IMR-90 (cell line): ENCODE results near the gene GNL1. TPM values are rescaled to one million over a fixed set of nuclear protein-coding genes. Genes with fewer than 3 reads are reported as not detected.

Source experiments
- ATAC-seq: fragments of 200-7000 bp; cut with Tn5 transposase; 2 replicates; pipeline ENCODE4 v1.9.1; 2020; ENCODE audit warnings: low read depth, mild to moderate bottlenecking, moderate library complexity
- BruUV-seq: library from RNA; stranded (reverse); fragments of 400-500 nt; replicated peaks from 2 replicates; lab custom pipeline; 2021; lab: Mats Ljungman, UMichigan
- CTCF ChIA-PET: fragments of 300-600 bp; formaldehyde crosslinking; extraction: SDS; loops from one replicate; lab custom pipeline; 2021; ENCODE audit warnings: antibody characterized with exemption; lab: Yijun Ruan, JAX
- POLR2A ChIA-PET: fragments of 300-600 bp; sonication (Branson Sonifier 250); formaldehyde crosslinking; loops from one replicate; lab custom pipeline; 2022; ENCODE audit warnings: antibody characterized with exemption; ENCODE audit not compliant: unreplicated experiment; lab: Charles Lee
- DNase-seq: peaks from one replicate; pipeline ENCODE4 v3.0.0; 2013
- H2AFZ ChIP-seq: replicated peaks from 2 replicates; pipeline ENCODE3; 2013; ENCODE audit warnings: low read length, mild to moderate bottlenecking; ENCODE audit not compliant: poor library complexity
- H2AK5ac ChIP-seq: 2 replicates; pipeline ENCODE4 v1.6.1; 2013; ENCODE audit warnings: low read depth, low read length, inconsistent platforms
- H2AK9ac ChIP-seq: replicated peaks from 2 replicates; pipeline ENCODE3; 2013; ENCODE audit warnings: mild to moderate bottlenecking, low read depth, low read length, moderate library complexity; ENCODE audit not compliant: poor library complexity
- H2BK120ac ChIP-seq: 2 replicates; pipeline ENCODE4 v1.6.1; 2013; ENCODE audit warnings: low read depth, low read length, inconsistent platforms
- H2BK15ac ChIP-seq: 3 replicates; pipeline ENCODE4 v1.6.1; 2013; ENCODE audit warnings: low read depth, low read length, inconsistent platforms
- H2BK20ac ChIP-seq: 2 replicates; pipeline ENCODE4 v1.6.1; 2013; ENCODE audit warnings: low read depth, mild to moderate bottlenecking, inconsistent platforms, low read length, moderate library complexity
- H2BK5ac ChIP-seq: 2 replicates; pipeline ENCODE4 v1.6.1; 2013; ENCODE audit warnings: mild to moderate bottlenecking, low read depth, low read length, inconsistent platforms; ENCODE audit not compliant: poor library complexity, severe bottlenecking
- H3K14ac ChIP-seq: replicated peaks from 2 replicates; pipeline ENCODE4 v1.6.1; 2013; ENCODE audit warnings: low read depth, low read length, inconsistent platforms
- H3K18ac ChIP-seq: 2 replicates; pipeline ENCODE4 v1.6.1; 2013; ENCODE audit warnings: low read depth, low read length, control low read depth
- H3K23ac ChIP-seq: 2 replicates; pipeline ENCODE4 v1.6.1; 2013; ENCODE audit warnings: low read depth, low read length, inconsistent platforms
- H3K27ac ChIP-seq: 2 replicates; pipeline ENCODE4 v1.5.1; 2013; ENCODE audit warnings: mild to moderate bottlenecking, control low read depth, low read length; ENCODE audit not compliant: insufficient read depth
- H3K27me3 ChIP-seq: 2 replicates; pipeline ENCODE4 v1.6.1; 2013; ENCODE audit warnings: low read length; ENCODE audit not compliant: control insufficient read depth, insufficient read depth
- H3K36me3 ChIP-seq: 2 replicates; pipeline ENCODE4 v1.6.1; 2013; ENCODE audit warnings: low read length, mixed read lengths; ENCODE audit not compliant: control insufficient read depth, insufficient read depth
- H3K4ac ChIP-seq: 2 replicates; pipeline ENCODE4 v1.6.1; 2013; ENCODE audit warnings: low read depth, low read length, inconsistent platforms
- H3K4me1 ChIP-seq: 2 replicates; pipeline ENCODE4 v1.6.1; 2013; ENCODE audit warnings: low read length, mixed read lengths; ENCODE audit not compliant: control insufficient read depth, insufficient read depth
- H3K4me2 ChIP-seq: 2 replicates; pipeline ENCODE4 v1.6.1; 2013; ENCODE audit warnings: low read depth, mild to moderate bottlenecking, control low read depth, low read length, moderate library complexity
- H3K4me3 ChIP-seq: 2 replicates; pipeline ENCODE4 v1.5.1; 2013; ENCODE audit warnings: low read depth, mild to moderate bottlenecking, control low read depth, low read length, moderate library complexity; ENCODE audit not compliant: insufficient read depth
- H3K56ac ChIP-seq: 2 replicates; pipeline ENCODE4 v1.6.1; 2013; ENCODE audit warnings: low read length, inconsistent platforms; ENCODE audit not compliant: insufficient read depth; ENCODE audit errors: extremely low read depth
- H3K79me1 ChIP-seq, 2 experiments: 2 replicates each; pipeline ENCODE4 v1.6.1; 2013; ENCODE audit warnings: low read length in 2 of 2, inconsistent platforms in 1 of 2, low read depth in 1 of 2
- H3K9ac ChIP-seq: 2 replicates; pipeline ENCODE4 v1.6.1; 2013; ENCODE audit warnings: low read depth, low read length, control low read depth
- H3K9me1 ChIP-seq: 2 replicates; pipeline ENCODE4 v1.6.1; 2013; ENCODE audit warnings: low read length, inconsistent platforms; ENCODE audit not compliant: insufficient read depth
- H3K9me3 ChIP-seq: 2 replicates; pipeline ENCODE4 v1.6.1; 2013; ENCODE audit warnings: low read length; ENCODE audit not compliant: control insufficient read depth, insufficient read depth
- H4K20me1 ChIP-seq: 2 replicates; pipeline ENCODE4 v1.6.1; 2013; ENCODE audit warnings: low read length, inconsistent platforms; ENCODE audit not compliant: insufficient read depth
- H4K5ac ChIP-seq: 2 replicates; pipeline ENCODE4 v1.6.1; 2013; ENCODE audit warnings: mild to moderate bottlenecking, low read depth, low read length, control low read depth
- H4K8ac ChIP-seq, 2 experiments: 2 replicates each; pipeline ENCODE4 v1.6.1; 2013; ENCODE audit warnings: low read depth in 2 of 2, low read length in 2 of 2, control low read depth in 1 of 2, inconsistent platforms in 1 of 2
- H4K91ac ChIP-seq: 2 replicates; pipeline ENCODE4 v1.6.1; 2013; ENCODE audit warnings: low read depth, low read length, inconsistent platforms; ENCODE audit not compliant: insufficient read depth
- BHLHE40 ChIP-seq: fragments of 150-350 bp; IDR thresholded peaks from 2 replicates; pipeline ENCODE4 v1.6.1; 2016; ENCODE audit warnings: mild to moderate bottlenecking, low read depth, low read length
- CEBPB ChIP-seq: IDR thresholded peaks from 2 replicates; pipeline ENCODE4 v1.6.1; 2012; ENCODE audit warnings: low read depth, low read length, improper control_type of control experiment
- CTCF ChIP-seq: conservative IDR thresholded peaks from 2 replicates; pipeline ENCODE4 v1.5.1; 2012; ENCODE audit warnings: mild to moderate bottlenecking, low read depth, low read length, improper control_type of control experiment
- ELK1 ChIP-seq: fragments of 150-350 bp; IDR thresholded peaks from 2 replicates; pipeline ENCODE4 v1.6.1; 2016; ENCODE audit warnings: low read depth, mild to moderate bottlenecking, low read length, moderate library complexity, borderline replicate concordance
- FOS ChIP-seq: fragments of 150-350 bp; IDR thresholded peaks from 2 replicates; pipeline ENCODE4 v1.6.1; 2016; ENCODE audit warnings: low read depth, low read length
- MAFK ChIP-seq: IDR thresholded peaks from 2 replicates; pipeline ENCODE4 v1.6.1; 2012; ENCODE audit warnings: low read depth, low read length, improper control_type of control experiment
- MAZ ChIP-seq: IDR thresholded peaks from 2 replicates; pipeline ENCODE4 v1.6.1; 2012; ENCODE audit warnings: low read depth, mild to moderate bottlenecking, low read length, improper control_type of control experiment, moderate library complexity, borderline replicate concordance
- MXI1 ChIP-seq: IDR thresholded peaks from 2 replicates; pipeline ENCODE4 v1.6.1; 2012; ENCODE audit warnings: low read depth, mild to moderate bottlenecking, low read length, moderate library complexity, borderline replicate concordance
- RAD21 ChIP-seq: IDR thresholded peaks from 2 replicates; pipeline ENCODE4 v1.6.1; 2012; ENCODE audit warnings: low read length, improper control_type of control experiment
- RFX5 ChIP-seq: IDR thresholded peaks from 2 replicates; pipeline ENCODE4 v1.8.0; 2012; ENCODE audit warnings: low read depth, mild to moderate bottlenecking, low read length, moderate library complexity
- SMC3 ChIP-seq: fragments of 150-350 bp; IDR thresholded peaks from 2 replicates; pipeline ENCODE4 v1.6.1; 2016; ENCODE audit warnings: low read depth, mild to moderate bottlenecking, antibody characterized with exemption, low read length, moderate library complexity
- USF2 ChIP-seq: fragments of 150-350 bp; IDR thresholded peaks from 2 replicates; pipeline ENCODE4 v1.6.1; 2017; ENCODE audit warnings: mild to moderate bottlenecking, antibody characterized with exemption, low read length, low read depth
- WGBS, 2 experiments: methylation state at CpG; one replicate each; pipeline versions ENCODE4 v1.1.5 to v1.1.7; 2013; ENCODE audit warnings: missing lambda C conversion rate in 2 of 2; ENCODE audit not compliant: insufficient read length in 1 of 2; ENCODE audit errors: extremely low coverage in 2 of 2; 5-methylcytosine and 5-hydroxymethylcytosine counted together
- dilution Hi-C: fragments of 300-500 bp; cut with HindIII; formaldehyde crosslinking; loops from one replicate; pipeline ENCODE4 v1.14.3; 2018; ENCODE audit warnings: low sequenced_read_pairs; ENCODE audit not compliant: unreplicated experiment
- in situ Hi-C: fragments of 300-500 bp; cut with MboI; formaldehyde crosslinking; loops from 3 replicates; pipeline ENCODE4 v1.14.3; 2019; ENCODE audit warnings: low sequenced_read_pairs, inconsistent platforms, mixed read lengths
- intact Hi-C: fragments of 100-400 bp; cut with micrococcal nuclease; formaldehyde crosslinking; loops from 2 replicates; pipeline ENCODE4 v1.10.0; 2022
- polyA plus RNA-seq, 3 experiments: library from polyadenylated mRNA; depleted of rRNA; stranded (reverse); fragments of >200 nt; gene quantifications; 2 replicates each; pipeline ENCODE4 v1.2.3, GENCODE V29; 2012; ENCODE audit warnings: low replicate concordance in 1 of 3
- total RNA-seq: library from RNA; depleted of rRNA; stranded (reverse); fragments of >200 nt; gene quantifications from 2 replicates; pipeline ENCODE4 v1.2.3, GENCODE V29; 2012

Gene GNL1
- total and polyA plus RNA-seq, 2 of the 4 experiments (the other 2 are of a cell fraction): 40.5 to 44.0 TPM

GRCh38 chr6:30562470-30563425, 6.5 kb upstream of the GNL1 start (continued):
- no peak for TF ChIP-seq CEBPB
- TF ChIP-seq FOS: no peak

DNA sequence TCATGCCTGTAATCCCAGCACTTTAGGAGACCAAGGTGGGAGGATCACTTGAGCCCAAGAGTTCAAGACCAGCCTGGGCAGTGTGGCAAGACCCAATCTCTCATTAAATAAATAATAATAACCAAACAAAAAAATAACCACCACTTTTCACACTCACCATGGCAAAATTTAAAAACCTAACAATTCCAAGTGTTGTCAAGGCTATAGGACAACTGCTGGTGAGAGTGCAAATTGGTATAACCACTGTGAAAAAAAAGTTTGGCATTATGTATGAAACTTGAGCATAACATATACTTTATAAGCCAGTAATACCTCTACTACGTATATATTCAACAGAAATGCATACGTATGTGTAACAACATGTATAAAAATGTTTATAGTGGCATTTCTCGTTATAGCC, 4.6 kb upstream of the GNL1 start:
- no peak overlapping the region for H3K23ac ChIP-seq
- H3K4me1 ChIP-seq: peaks cover 2% of the 10 kb centered on the region
- no peak overlapping the region for H3K14ac ChIP-seq
- WGBS, 2 experiments: no CpG with 5 or more reads among the region's 3 CpGs
- intact Hi-C loops: no loop called here
- no peak overlapping the region for H3K9ac ChIP-seq
- POLR2A ChIA-PET: no interaction called here
- no peak overlapping the region for H2AK5ac ChIP-seq
- H3K27me3 ChIP-seq: no peaks in the 10 kb centered on the region
- no peak for DNase-seq
- no peak overlapping the region for H3K4ac ChIP-seq
- H3K9me1 ChIP-seq: peaks cover 2% of the 10 kb centered on the region; the same call in 1 of the 2 replicates
- H4K8ac ChIP-seq: no peak overlapping the region
- peaks cover 16% of the 10 kb centered on the region for H3K36me3 ChIP-seq
- no peak overlapping the region for H4K91ac ChIP-seq
- peaks cover 4 to 61% of the 10 kb centered on the region in 2 experiments for H3K79me1 ChIP-seq
- H3K18ac ChIP-seq: no peak overlapping the region
- ATAC-seq: no peak
- H2BK120ac ChIP-seq: no peak overlapping the region
- H2BK15ac ChIP-seq: no peak overlapping the region
- BruUV-seq: no TSS peak
- dilution Hi-C loops: no loop called here
- peaks cover 8% of the 10 kb centered on the region; the same call in 1 of the 2 replicates for H4K20me1 ChIP-seq
- no peak overlapping the region for H2BK5ac ChIP-seq
- H2BK20ac ChIP-seq: no peak overlapping the region
- in situ Hi-C loops: no loop called here
- no peak overlapping the region for H3K56ac ChIP-seq
- H3K4me3 ChIP-seq: no peak overlapping the region
- H3K27ac ChIP-seq: no peak overlapping the region
- no peak overlapping the region for H4K5ac ChIP-seq
- no peaks in the 10 kb centered on the region for H3K9me3 ChIP-seq
- no peak overlapping the region for H2AFZ ChIP-seq
- no peak overlapping the region for H2AK9ac ChIP-seq
- no peak overlapping the region for H3K4me2 ChIP-seq
- CTCF ChIA-PET: no interaction called here
- TF ChIP-seq CTCF (no peak), ELK1 (no peak), RFX5 (no peak), RAD21 (no peak), MAZ (no peak), BHLHE40 (no peak), MAFK (no peak), FOS (no peak), MXI1 (no peak), USF2 (no peak), SMC3 (no peak), CEBPB (no peak)
